ENCODE results near the gene R3HDM2. TPM values are rescaled to one million over a fixed set of nuclear protein-coding genes. Genes with fewer than 3 reads are reported as not detected.

Gene R3HDM2
- total RNA-seq, 1 experiment from 2014 or later: 45.4 TPM

GRCh38 chr12:57258977-57259970, 171.6 kb downstream of the R3HDM2 start:
- Histone ChIP-seq H3K9ac (ENCODE audit: low read length) (no peak overlapping the region), H2AFZ (ENCODE audit: low read depth, low read length, poor library complexity, severe bottlenecking) (no peak overlapping the region), H3K4me2 (ENCODE audit: low read length) (no peak overlapping the region), H3K9me3 (ENCODE audit: control insufficient read depth in 1 of 2, insufficient read depth in 1 of 2, low read depth in 1 of 2, low read length in 2 of 2) (no peaks in the 10 kb centered on the region), H3K79me2 (ENCODE audit: insufficient read depth, low read length) (no peaks in the 10 kb centered on the region), H3K27me3 (ENCODE audit: insufficient read depth, low read length) (no peaks in the 10 kb centered on the region), H3K36me3 (ENCODE audit: control insufficient read depth in 1 of 2, insufficient read depth in 2 of 2, low read length in 2 of 2) (peaks cover 5 to 6% of the 10 kb centered on the region in 2 experiments; a peak in 2 of 4 replicates), H3K4me3 (replicated peaks in 1 of 2; ENCODE audit: low read depth in 1 of 2, low read length in 2 of 2) (no peak overlapping the region), H4K20me1 (ENCODE audit: insufficient read depth) (no peaks in the 10 kb centered on the region), H3K4me1 (ENCODE audit: control insufficient read depth in 1 of 2, insufficient read depth in 2 of 2, low read length in 2 of 2) (peaks cover 3 to 4% of the 10 kb centered on the region in 2 experiments; a peak in 1 of 4 replicates), H3K27ac (ENCODE audit: low read depth, low read length) (no peak overlapping the region), H3K9me2 (ENCODE audit: insufficient read depth) (no peaks in the 10 kb centered on the region)
- BruUV-seq (replicated peaks): no TSS peak
- CTCF ChIA-PET: no interaction called here
- RAD21 ChIA-PET (ENCODE audit: low non-redundant PET in 1 of 2, low total read pairs in 2 of 2, uncharacterized antibody in 2 of 2, unreplicated experiment in 2 of 2): interaction anchor here in 1 of 2 experiments (0.6 kb wide), 1 partner anchor 16 kb away, joined by 5 read pairs; no protein-coding TSS in a partner anchor
- POLR2A ChIA-PET: no interaction called here
- ATAC-seq (no peak), DNase-seq (ENCODE audit: low read depth, low spot score) (no peak)
- no peak for TF ChIP-seq POLR2A (IDR thresholded peaks at IDR 0.05; ENCODE audit: borderline replicate concordance, extremely low read depth, insufficient read depth, insufficient read length)
- TF ChIP-seq SRF (IDR thresholded peaks at IDR 0.05; ENCODE audit: low read depth): no peak
- TF ChIP-seq ELF1 (IDR thresholded peaks at IDR 0.05; ENCODE audit: borderline replicate concordance, low read depth): no peak
- TF ChIP-seq MAX (IDR thresholded peaks at IDR 0.05): no peak
- TF ChIP-seq ZNF274 (IDR thresholded peaks at IDR 0.05; ENCODE audit: low read depth, low read length): no peak
- no peak for TF ChIP-seq EZH2phosphoT487 (IDR thresholded peaks at IDR 0.05; ENCODE audit: borderline replicate concordance)
- intact Hi-C loops (cut with micrococcal nuclease): no loop called here

GRCh38 chr12:57255916-57256315, 174.9 kb downstream of the R3HDM2 start:
- Histone ChIP-seq H3K4me1 (ENCODE audit: control insufficient read depth in 1 of 2, insufficient read depth in 2 of 2, low read length in 2 of 2) (no peaks in the 10 kb centered on the region), H3K9me2 (ENCODE audit: insufficient read depth) (no peaks in the 10 kb centered on the region), H3K9me3 (ENCODE audit: control insufficient read depth in 1 of 2, insufficient read depth in 1 of 2, low read depth in 1 of 2, low read length in 2 of 2) (no peaks in the 10 kb centered on the region), H3K4me3 (replicated peaks in 1 of 2; ENCODE audit: low read depth in 1 of 2, low read length in 2 of 2) (no peak overlapping the region), H3K79me2 (ENCODE audit: insufficient read depth, low read length) (no peaks in the 10 kb centered on the region), H4K20me1 (ENCODE audit: insufficient read depth) (no peaks in the 10 kb centered on the region), H3K9ac (ENCODE audit: low read length) (no peak overlapping the region), H2AFZ (ENCODE audit: low read depth, low read length, poor library complexity, severe bottlenecking) (no peak overlapping the region), H3K27ac (ENCODE audit: low read depth, low read length) (no peak overlapping the region), H3K27me3 (ENCODE audit: insufficient read depth, low read length) (no peaks in the 10 kb centered on the region), H3K4me2 (ENCODE audit: low read length) (no peak overlapping the region), H3K36me3 (ENCODE audit: control insufficient read depth in 1 of 2, insufficient read depth in 2 of 2, low read length in 2 of 2) (peaks cover 5 to 6% of the 10 kb centered on the region in 2 experiments; a peak in 2 of 4 replicates)
- no TSS peak for BruUV-seq (replicated peaks)
- no peak for ATAC-seq
- no peak for DNase-seq (ENCODE audit: low read depth, low spot score)
- RAD21 ChIA-PET (ENCODE audit: low non-redundant PET in 1 of 2, low total read pairs in 2 of 2, uncharacterized antibody in 2 of 2, unreplicated experiment in 2 of 2): no interaction called here
- CTCF ChIA-PET: interaction anchor here (1.1 kb wide), 1 partner anchor 200 kb away, joined by 3 read pairs; no protein-coding TSS in a partner anchor
- intact Hi-C loops (cut with micrococcal nuclease): no loop called here
- POLR2A ChIA-PET: no interaction called here
- no peak for TF ChIP-seq TCF7L2 (IDR thresholded peaks at IDR 0.05; ENCODE audit: borderline replicate concordance, extremely low read depth, insufficient read depth, insufficient read length)
- TF ChIP-seq CBX3 (IDR thresholded peaks at IDR 0.05; ENCODE audit: low read depth): no peak
- no peak for TF ChIP-seq REST (IDR thresholded peaks at IDR 0.05; ENCODE audit: low read depth)
- no peak for TF ChIP-seq SP1 (IDR thresholded peaks at IDR 0.05; ENCODE audit: low read depth)
- no peak for TF ChIP-seq ZBTB33 (IDR thresholded peaks at IDR 0.05; ENCODE audit: extremely low read depth, insufficient replicate concordance, low read length)
- TF ChIP-seq ZNF274 (IDR thresholded peaks at IDR 0.05; ENCODE audit: low read depth, low read length): no peak
- TF ChIP-seq EGR1 (IDR thresholded peaks at IDR 0.05; ENCODE audit: low read depth): no peak
- no peak for TF ChIP-seq ZFX (IDR thresholded peaks at IDR 0.05)
- TF ChIP-seq POLR2A (IDR thresholded peaks at IDR 0.05; ENCODE audit: borderline replicate concordance, extremely low read depth, insufficient read depth, insufficient read length): no peak

Measured in HCT116 (cell line).